Measurements from ENCODE around the gene KCNMA1.
"Not testable (repeated sequence)": the region's sequence is repeated elsewhere in the genome, so short reads cannot be mapped to it uniquely, and the experiment has no call there.

The KCNMA1 gene

DNA sequence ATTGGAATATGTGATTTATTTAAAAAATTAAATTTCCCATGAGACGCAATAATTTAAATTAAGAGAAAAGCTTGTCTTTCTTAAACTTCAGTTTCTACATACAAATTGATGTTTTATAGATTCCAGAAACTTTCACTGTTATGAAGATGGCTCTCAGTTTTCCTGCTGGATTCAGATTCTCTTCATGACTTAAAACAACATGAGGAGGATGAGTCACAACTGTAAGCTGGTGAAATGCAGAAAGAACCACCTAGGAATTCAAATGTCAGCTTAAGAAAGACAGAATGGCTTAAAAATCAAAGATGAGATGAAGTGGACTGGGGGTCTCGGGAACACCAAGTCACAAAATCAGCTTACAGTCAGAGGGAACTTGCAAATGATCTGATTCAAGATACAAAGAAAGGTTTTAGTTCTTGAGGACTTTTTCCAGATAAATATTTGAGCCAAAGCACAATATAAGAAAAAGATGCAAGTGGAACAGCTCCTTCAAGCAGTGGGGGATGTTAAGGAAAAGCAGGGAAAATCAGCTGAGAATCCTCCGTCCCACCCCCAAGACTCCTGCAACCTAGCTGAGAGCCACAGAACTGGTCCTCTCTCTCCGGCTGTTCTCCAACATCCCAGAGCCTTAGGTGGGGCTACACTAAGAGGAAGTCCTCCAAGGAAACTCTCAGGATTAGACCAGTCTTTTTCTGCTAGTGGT lies 279.8 kb downstream of the KCNMA1 start:
- DNase-seq: peak in 2 of 3 donors; percentile 9 to 27

DNA sequence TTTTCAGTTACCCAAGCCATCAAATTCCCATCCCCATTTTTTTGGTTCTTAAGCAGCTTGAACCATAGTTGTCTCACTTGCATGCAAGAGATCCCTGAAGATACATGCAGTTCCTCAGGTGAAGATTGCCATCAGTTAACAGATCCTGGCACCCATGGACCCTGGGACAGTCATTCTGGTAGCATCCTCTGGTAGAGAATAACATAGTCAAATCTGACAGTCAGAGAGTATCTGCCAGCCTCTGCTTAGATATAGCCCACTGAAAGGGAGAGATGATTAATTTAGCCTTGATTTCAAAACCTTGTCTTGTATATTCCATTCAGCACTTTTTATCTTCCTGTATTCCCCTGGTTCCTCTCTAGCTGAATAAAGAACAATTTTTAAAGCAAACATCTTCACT lies 280.4 kb downstream of the KCNMA1 start:
- DNase-seq: peak in 2 of 3 donors; percentile 24 to 33

DNA sequence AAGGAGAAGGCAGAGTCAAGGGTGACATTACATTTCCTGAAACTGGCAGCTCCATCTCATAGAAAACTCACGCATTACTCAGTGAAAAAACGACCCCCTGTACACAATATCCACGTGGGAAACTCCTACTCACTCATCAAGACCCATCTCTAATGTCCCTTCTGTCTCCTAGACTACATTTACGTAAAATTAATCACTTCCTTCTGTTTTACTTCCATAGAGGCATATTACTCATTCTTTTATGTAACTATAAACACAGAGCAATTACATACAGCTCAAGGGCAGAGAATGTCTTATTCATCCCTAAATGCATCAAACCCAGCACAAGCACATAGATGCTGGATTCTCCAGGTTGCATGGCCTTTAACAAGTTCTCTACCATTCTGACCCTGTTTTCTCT lies 281.8 kb downstream of the KCNMA1 start:
- DNase-seq: peak; percentile 13 to 45 (median 43)

DNA sequence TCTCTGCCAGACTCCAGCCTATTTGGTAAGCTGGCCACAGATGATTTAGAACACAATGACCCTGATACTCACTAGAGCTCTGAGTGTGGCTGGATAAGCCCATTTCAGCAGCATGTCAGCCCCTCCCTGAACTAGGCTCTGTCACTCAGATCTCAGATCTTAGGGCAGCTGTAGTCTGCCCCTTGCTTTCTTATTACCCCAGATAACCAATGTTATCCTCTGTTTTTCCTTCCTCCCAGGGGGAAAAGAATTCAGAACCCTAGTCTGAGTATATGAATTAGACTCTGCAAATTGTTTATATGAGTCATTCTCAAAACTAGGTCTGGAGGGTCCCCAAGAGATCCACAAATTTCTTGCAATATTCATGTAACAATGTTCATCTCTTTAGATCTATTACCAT lies 286.2 kb downstream of the KCNMA1 start:
- DNase-seq: no peak

DNA sequence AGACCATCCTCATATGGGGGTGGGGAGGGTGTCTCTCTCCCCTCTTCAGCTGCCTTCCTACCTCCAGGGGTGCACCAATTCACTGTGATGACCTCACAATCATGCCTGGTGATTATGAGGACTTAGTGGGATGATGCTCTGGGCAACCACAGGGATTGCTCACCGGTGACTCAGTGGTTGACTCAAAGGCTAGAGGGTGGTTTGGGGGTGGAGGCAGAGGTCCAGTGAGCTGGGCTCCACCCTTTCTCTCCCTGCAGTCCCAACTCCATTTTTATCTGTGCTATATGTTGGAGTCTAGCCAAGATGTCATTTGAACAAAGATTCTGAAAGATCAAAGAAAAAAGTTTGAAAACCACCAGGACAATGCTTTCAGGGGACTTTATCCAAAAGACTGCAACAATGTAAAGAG lies 286.9 kb downstream of the KCNMA1 start:
- peak; percentile 89 to 91 (median 90) for DNase-seq

DNA sequence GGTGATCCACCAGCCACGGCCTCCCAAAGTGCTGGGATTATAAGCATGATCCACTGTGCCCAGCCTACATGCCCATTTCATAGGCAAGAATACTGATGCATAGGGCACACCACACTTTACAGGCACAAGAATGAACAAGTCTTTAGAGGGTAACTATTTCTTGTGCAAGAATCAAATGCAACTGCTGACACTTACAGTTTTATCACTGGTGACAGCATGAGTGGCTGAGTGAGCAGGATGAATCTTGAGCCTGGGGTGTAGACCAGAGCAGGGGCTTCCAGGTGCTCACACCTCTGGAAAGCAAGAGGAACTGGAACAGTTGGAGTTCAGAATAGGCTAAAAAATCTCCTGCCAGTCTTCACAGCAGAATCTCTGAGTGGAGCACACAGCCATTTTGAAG lies 287.5 kb downstream of the KCNMA1 start:
- DNase-seq: peak in 2 of 3 donors; percentile 14 to 22

DNA sequence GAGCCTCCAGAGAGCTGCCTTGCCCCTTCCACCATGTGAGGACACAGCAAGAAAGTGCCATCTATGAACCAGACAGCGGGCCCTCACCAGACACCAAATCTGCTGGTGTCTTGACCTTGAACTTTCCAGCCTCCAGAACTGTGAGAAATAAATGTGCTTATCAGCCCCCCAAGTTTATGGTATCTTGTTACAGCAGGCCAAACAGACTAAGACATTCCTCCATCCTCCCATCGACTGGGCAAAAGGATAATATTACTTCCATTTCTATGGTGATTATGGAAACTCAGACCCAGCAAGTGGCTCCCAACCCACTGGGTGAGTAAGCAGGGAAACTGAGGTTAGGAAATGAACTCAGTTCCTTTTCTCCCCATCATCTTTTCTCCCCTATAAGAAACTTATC lies 288.4 kb downstream of the KCNMA1 start:
- DNase-seq: no peak

DNA sequence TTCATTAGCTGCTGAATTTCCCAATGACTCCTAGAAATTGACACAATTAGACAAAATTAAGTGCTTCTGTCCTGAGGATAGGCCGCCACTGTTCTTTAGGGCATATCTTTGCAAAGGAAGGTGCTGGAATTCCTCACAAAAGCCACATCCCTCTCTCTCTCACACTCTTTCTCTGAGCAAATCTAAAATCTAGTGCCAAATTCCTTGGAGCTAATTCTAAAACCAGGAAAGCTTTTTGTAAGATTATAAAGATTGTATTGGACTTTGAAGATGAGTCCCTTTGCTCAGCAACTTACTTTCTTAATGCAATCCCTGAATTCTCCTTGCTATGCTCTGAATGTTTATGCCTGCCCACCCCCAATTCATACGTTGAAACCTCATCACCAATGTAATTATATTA lies 288.9 kb downstream of the KCNMA1 start:
- no peak for DNase-seq

DNA sequence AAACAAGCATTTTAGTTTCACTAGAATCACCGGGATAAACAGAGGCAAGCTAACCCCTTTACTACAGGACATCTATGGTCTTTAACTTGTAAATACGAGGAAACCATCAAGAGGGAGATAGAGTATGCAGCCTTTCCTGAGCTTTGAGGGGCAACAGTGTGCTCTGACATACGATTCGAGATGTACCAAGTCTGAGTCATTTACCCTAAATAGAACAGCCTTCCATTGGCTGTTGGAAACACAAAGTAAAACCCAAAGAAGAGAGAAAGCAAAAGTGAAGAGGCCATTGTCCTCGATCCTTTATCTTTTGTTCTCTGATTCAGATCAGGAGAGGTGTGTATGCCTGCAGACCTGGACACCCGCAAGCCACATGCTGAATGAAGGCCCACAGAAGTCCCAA lies 289.5 kb downstream of the KCNMA1 start:
- DNase-seq: no peak

DNA sequence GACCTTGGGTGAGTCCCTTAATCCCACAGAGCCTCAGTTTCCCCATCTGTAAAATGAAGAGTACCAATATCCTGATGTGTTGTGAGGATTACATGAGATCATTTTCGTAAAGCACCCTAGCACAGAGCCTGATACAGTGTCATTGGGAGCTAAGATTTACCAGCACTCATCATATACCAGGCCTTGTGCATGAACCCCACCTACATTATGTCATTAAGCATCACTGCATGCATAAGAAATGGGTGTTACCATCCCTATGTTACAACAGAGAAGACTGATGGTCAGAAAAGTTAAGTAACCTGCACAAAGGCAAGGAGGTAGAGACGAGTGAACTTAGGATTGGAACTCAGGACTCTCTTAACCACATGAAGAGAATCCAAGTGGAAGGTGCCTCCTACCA lies 290.6 kb downstream of the KCNMA1 start:
- DNase-seq: no peak

DNA sequence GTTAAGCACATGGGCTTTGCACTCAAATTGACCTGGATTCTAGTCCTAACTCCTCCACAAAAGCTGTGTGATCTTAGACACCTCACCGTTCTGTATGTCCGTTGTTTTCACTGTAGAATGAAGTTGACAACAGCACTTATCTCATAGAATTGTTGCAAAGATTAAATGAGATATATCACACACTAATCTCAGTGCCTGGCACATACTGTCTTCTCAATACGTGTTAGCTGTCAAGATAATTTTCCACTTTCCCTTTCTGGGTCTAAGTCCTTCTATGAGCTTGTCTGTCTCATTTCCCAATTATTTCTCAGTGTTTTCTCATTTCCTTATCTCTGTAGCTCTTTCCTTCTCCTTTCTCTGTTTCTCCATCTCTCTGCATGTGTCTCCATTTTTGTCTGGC lies 296.6 kb downstream of the KCNMA1 start:
- DNase-seq: no peak

DNA sequence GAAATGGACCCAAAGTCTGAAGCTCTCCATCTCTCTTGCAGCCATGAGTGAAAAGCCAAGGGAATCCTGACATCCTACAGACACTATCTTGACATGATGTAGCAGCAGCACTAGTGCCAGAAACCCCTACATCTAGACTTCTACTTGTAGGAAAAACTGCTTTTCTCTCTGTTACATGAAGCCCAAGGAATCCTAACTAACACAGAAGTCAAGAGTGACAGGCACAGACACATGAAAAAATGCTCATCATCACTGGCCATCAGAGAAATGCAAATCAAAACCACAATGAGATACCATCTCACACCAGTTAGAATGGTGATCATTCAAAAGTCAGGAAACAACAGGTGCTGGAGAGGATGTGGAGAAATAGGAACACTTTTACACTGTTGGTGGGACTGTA lies 297.7 kb downstream of the KCNMA1 start:
- not testable (repeated sequence) for DNase-seq

DNA sequence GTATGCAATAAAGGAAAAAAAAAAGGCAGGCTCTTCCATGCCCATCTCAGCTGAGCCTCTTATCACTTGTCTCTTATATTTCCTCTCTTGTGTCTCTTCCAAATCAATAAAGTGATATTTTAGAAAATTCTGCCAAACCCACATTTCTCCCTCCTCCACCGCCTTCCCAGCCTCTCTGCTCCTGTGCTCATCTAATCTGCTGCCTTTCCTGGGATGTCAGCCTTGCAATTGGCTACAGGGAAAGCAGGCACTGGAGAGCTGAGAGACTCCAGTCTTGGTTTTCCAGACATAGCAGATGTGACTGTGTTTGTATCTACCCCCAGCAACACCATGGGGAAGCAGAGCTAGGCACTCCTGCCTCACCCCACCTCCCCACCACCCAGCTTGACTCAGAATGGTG lies 298.4 kb downstream of the KCNMA1 start:
- DNase-seq: no peak

DNA sequence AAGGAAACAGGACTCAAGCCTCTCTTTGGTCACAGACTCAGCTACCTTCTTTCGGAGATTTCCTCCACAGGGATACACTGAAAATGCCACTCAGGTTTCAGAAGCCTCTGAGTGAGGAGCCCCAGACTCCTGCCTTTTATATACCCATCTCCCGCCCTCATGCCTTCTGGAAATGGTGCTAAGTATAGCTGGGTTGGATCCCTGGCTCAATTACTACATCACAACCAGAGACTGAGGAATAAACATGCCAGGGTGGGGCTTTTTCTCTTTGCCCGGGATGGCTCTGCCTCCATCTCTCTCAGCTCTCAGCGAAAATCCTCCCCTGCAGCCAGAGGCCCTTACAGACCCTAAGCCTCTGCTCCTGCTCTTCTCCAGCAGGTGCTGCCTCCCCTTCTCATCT lies 299.5 kb downstream of the KCNMA1 start:
- DNase-seq: no peak

DNA sequence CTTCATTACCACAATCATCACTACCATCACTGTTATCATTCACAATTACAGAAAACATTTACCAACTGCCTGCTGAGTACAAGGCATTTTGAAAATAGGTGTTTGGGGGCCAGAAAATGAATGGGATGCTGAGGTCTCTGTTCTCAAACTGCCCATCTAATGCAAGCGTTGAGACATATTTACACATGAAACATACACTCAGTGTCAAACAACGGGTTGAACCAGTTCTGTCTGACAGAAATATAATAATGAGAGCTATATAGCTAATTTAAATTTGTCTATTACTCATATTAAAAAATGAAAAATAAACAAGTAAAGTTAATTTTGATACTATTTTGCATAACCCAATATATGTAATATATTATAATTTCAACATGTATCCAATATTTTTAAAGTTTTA lies 303.1 kb downstream of the KCNMA1 start:
- DNase-seq: no peak

DNA sequence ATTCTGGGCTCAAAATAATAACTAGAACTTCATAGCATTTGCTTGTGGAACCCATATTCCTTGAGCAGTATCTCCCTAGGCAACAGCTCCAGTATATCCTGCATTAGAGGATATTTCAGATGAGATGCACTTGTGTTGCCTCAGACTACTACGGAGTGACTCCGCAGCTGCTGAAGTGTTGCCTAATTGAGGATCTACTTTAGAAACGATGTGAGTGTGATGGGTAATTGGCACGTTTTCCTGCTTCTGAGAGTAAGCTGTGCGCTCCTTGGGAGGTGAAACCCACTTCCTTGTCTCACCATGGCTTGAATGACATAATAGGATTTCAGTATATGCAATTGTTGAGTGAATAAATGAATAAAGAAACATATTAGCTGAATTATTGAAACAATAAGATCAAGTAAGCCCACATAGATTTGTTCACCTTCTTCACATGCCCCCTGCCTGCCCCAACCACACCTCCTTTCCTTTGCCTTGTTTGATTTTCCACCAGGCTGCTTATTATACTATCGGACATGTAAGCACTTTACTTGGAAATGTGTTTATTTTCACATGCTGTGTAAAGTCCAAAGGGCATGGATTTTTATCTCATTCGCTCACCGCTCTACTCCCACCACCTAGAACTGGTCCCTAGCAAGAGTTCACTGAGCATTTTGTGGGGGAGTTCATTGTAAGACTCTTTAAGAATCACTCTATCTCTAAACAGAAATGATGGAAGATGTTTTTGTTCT lies 303.8 kb downstream of the KCNMA1 start:
- DNase-seq: no peak

DNA sequence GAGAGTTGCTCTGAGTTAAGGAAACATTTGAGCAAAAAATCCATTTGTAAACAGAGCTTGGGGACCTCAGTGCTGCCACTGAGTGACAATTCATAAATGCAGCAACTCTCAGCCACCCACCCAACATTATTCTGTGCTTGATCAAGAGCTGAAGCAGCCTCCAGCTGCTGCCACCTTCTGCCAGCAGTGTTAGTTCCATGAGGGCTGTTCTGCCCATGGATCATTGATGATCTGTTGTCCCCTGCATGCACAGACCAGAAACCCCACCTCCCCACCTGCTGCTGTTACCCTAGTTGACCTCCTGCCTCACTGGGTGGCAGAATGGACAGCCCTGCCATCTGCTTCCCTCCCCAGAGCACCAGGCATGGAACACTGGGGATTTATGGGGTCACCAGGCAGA lies 305.4 kb downstream of the KCNMA1 start:
- no peak for DNase-seq

DNA sequence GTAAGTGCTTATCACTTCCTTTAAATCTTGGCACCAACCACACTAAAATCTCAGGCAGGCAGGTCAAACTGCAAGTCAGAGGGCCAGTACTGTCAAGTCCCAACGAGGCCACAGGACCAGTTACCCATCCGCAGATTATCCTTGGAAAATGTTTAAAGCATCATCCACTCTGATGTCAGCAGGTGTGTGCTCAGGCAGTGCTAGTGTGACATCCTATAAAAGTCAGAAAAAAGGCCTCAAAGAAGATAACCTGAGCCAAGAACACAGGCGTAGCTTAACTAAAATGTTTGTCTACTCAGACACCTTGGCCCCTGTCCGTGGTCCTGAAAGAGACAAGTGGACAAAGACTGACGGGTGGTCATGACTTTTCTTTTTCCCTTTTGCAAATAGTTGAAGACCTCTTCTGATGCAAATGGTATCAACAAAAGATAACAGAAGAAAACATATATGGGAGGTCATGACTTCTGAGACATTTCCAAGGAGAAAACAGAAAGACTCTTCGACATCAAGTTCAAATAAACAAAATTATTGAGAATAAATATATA lies 309.3 kb downstream of the KCNMA1 start:
- DNase-seq: peak in 2 of 3 donors; percentile 34 to 61

DNA sequence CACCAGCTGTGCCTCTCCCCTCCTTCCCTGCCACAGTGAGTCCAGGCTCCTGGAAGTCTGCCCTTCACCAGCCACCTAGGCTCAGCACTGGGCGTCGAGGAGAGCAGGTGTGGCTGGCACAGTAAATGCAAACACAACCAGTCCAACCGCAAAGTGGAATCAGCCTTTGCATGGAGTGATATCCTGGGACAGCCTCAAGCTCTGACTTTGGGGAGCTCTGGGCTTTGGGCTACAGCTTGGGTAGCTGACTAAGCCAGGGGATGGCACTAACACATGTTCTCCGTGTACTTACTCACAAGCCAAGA lies 312.4 kb downstream of the KCNMA1 start:
- no peak for DNase-seq

DNA sequence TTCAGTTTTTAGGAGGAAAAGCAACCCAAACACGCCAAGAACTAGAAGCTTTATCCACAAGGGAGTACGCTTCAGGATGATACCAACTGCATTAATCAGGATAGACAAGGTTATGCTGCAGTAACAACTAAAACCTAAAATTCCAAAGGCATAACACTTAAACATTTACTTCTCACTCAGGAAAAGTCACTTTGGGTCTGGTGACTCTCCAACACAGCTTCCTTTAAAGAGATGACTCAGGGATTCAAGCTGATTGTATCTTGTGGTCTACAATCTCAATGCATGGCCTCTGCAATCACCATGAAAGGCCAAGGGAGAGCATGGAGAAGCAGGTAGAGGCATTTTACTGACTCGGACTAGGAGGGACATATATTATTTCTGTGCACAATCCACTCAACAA lies 315.8 kb downstream of the KCNMA1 start:
- DNase-seq: peak in 1 of 3 donors; percentile 21

DNA sequence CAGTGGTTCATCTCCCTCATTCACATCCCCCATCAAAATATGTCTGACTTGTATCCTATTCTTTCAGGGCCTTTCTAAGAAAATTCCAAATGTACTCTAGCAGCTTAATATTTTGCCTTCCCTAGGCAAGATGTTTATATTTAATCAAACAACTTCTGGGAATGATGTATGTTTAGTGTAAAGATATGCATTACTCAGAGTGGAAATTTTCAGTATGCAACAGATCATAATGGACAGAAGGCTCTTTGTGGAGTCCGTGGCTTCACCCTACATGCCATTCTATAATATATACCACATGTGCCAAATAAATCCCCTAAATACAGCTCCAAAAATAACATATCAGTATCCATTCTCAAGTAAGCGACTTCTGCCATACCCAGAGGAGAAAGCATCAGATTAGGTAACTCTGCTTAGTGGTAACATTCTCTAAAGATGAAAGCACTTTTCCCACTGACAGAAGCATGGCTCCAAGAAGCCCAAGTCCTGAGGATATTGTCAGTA lies 316.6 kb downstream of the KCNMA1 start:
- DNase-seq: no peak

DNA sequence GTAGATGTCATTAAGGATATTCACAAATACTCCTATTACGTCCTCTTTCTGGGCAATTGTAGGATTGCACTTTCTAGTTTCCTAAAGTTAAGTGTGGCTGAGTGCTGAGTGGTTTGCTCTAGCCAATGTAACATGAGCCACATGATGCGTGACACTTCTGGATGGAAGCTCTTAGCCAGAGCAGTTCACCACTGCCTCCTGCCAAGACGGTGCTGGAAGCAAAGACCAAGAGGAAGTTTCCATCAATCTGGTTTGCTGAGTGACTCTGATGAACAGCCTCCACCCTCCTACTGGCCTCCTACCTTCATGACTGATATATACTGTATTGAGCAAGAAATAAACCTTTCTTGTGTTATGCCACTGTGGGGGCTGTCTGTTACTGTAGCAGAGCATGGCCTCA lies 318.1 kb downstream of the KCNMA1 start:
- DNase-seq: peak in 1 of 3 donors; percentile 1

DNA sequence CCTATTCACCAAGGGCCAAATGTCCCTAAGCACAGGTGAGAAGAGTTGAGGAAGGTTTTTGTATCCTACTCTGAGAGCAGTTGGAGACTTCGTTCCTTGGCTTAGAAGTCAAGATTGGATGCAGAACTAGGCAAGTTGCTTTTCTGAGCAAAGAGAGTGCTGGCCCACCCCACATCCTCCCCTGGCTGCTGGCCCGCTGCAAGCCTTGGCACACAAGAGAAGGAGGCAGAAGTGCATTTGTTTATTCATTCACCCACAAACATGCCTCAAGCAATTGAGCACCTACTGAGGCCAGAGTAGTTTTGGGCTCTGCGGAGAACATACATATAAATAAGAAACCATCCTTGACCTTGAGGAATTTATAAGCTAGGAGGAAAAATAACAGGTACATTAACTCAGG lies 318.9 kb downstream of the KCNMA1 start:
- no peak for DNase-seq

DNA sequence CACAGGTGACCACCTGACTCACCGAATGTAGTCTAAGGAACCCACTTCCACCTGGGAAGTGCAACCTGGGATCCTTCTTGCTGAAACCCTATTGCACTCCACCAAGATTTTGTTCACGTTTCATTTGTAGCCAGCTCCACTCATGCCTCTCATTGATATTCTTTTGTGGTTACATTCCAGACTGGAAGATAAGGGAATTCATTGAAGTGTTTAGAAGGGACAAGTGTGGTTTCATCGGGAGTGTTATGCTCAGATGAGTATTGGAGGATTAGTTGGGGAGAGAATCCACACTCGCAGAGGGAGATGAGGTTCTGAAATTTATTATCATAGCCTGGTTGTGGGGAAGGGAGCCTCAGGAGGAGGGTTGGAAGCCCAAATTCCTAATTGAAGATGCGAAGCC lies 320.4 kb downstream of the KCNMA1 start:
- DNase-seq: no peak

All from suppressor macrophage treated with lipopolysaccharide for 1 hour (primary cell).